Type B pancreatic cell (in vitro differentiated cells): ENCODE measurements around the gene CA12. TPM values are rescaled to one million over a fixed set of nuclear protein-coding genes. Genes with fewer than 3 reads are reported as not detected.

Experiments
- DNase-seq: peaks from one replicate; pipeline ENCODE4 v3.0.0; 2021; ENCODE audit warnings: mixed read lengths; ENCODE audit not compliant: unreplicated experiment; ENCODE audit errors: extremely low spot score
- H3K27ac Mint-ChIP-seq: 2 replicates; pipeline ENCODE4 v1.8.0; 2021; ENCODE audit warnings: mild to moderate bottlenecking, mixed read lengths
- H3K27me3 Mint-ChIP-seq: 2 replicates; pipeline ENCODE4 v1.8.0; 2021; ENCODE audit warnings: mixed read lengths
- H3K36me3 Mint-ChIP-seq: 2 replicates; pipeline ENCODE4 v1.8.0; 2021; ENCODE audit warnings: mixed read lengths
- H3K4me1 Mint-ChIP-seq: one replicate; pipeline ENCODE4 v1.8.0; 2021; ENCODE audit warnings: mixed read lengths; ENCODE audit not compliant: unreplicated experiment
- H3K4me3 Mint-ChIP-seq: 2 replicates; pipeline ENCODE4 v1.8.0; 2021; ENCODE audit warnings: mild to moderate bottlenecking, mixed read lengths
- H3K9me3 Mint-ChIP-seq: 2 replicates; pipeline ENCODE4 v1.8.0; 2021; ENCODE audit warnings: mixed read lengths
- CTCF ChIP-seq: fragments of 200-600 bp; sonication (generic); conservative IDR thresholded peaks from 2 replicates; pipeline ENCODE4 v1.5.0; 2021; ENCODE audit warnings: antibody characterized with exemption, mild to moderate bottlenecking
- total RNA-seq: library from RNA; stranded (reverse); gene quantifications from 2 replicates; pipeline ENCODE4 v1.2.1, GENCODE V29; 2021; ENCODE audit warnings: low replicate concordance

Gene CA12
- total RNA-seq, 1 donor from 2014 or later = 5.5 TPM

- Mint-ChIP-seq H3K9me3 (no peaks in the 10 kb centered on the region), H3K4me1 (no peaks in the 10 kb centered on the region), H3K4me3 (no peak overlapping the region), H3K27ac (no peak overlapping the region), H3K27me3 (peaks cover 8% of the 10 kb centered on the region), H3K36me3 (no peaks in the 10 kb centered on the region)
- no peak for DNase-seq
- no peak for TF ChIP-seq CTCF
Observed at GRCh38 chr15:63330926-63331325, 50.7 kb downstream of the CA12 start.

DNA sequence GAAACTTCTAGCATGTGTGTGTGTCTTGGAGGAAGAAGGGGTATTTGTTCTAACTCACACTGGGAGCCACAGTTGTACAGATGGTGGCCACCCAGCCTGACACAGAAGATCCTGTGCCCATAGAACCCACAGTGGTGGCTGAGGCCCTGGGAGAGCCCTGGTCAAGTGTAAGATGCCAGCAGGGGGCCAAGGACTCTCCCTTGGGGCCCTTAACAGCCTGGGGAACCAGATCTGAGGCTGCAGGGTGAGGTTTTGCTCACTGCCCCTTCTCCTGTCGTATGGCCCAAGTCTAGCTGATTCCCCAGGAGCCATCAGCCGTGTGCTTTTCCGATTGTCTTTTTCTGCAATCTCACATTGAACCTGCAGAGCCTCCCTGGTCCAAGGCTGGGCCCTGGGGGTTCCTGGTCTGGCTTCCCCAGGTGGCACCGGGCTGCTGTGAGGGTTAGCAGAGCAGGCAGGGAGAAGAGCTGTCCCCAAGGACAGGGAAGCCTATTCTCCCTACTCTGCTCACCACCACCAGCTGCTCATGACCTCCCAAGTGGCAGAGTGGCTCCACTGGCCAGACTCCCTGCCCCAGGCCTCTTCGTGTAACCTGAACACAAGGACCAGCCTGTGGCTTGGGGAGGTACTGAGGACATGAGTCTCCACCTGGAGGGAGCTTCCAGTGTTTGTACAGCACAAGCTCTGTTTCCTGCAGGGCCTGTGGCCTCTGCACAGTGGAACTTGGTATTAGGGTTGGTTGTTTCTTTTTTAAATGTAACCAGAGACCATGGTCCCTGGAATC, 51.9 kb downstream of the CA12 start:
- peaks cover 8% of the 10 kb centered on the region for H3K27me3 Mint-ChIP-seq
- H3K9me3 Mint-ChIP-seq = no peaks in the 10 kb centered on the region
- no peak for DNase-seq
- no peak overlapping the region for H3K27ac Mint-ChIP-seq
- H3K4me3 Mint-ChIP-seq = no peak overlapping the region
- no peak for TF ChIP-seq CTCF
- H3K36me3 Mint-ChIP-seq = no peaks in the 10 kb centered on the region
- no peaks in the 10 kb centered on the region for H3K4me1 Mint-ChIP-seq

GRCh38 chr15:63327648-63328421, 53.8 kb downstream of the CA12 start:
- H3K36me3 Mint-ChIP-seq = no peaks in the 10 kb centered on the region
- H3K4me1 Mint-ChIP-seq = peaks cover 11% of the 10 kb centered on the region
- peaks cover 7% of the 10 kb centered on the region for H3K27me3 Mint-ChIP-seq
- H3K27ac Mint-ChIP-seq = no peak overlapping the region
- no peak overlapping the region for H3K4me3 Mint-ChIP-seq
- no peaks in the 10 kb centered on the region for H3K9me3 Mint-ChIP-seq
- DNase-seq = no peak
- no peak for TF ChIP-seq CTCF

- no peaks in the 10 kb centered on the region for H3K36me3 Mint-ChIP-seq
- H3K27me3 Mint-ChIP-seq = peaks cover 3% of the 10 kb centered on the region
- no peak for TF ChIP-seq CTCF
- no peak for DNase-seq
- no peak overlapping the region for H3K27ac Mint-ChIP-seq
- no peak overlapping the region for H3K4me3 Mint-ChIP-seq
- no peaks in the 10 kb centered on the region for H3K9me3 Mint-ChIP-seq
- H3K4me1 Mint-ChIP-seq = peaks cover 11% of the 10 kb centered on the region
Observed at GRCh38 chr15:63324770-63325169, 56.9 kb downstream of the CA12 start.

DNA sequence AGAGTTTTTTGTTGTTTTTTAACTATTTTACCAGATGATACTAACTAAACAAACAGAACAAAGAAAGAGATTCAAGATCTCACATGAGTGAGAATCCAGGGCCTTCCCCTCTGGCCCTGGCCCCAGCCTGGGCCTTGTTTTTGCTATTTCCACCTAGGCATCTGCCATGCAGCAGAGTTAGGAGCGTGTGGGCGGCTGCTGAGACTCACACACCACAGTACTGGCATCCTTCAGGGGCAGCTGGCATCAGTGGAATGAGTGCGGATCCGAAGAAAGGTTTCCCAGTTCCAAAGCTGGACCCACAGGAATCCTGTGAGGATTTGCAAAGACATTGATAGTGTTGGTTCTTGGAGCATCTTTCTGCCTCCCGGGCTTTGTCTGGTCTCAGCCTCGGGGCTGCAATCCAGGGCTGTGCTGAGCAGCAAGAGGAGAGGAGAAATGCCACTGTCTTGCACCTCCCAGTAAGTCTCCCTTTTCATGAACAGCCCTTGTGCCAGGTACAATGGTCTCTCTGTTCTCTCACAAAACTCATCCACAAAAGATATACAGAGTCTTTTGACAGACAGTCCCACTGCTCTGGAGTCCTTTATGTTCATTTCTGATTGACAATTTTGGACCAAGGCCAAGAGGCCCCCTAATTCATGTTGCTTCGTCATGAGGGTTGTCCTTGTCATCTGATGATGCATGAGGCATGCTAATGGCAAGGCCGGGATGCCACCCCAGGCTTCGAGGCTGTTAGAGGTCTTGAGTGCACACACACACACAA, 57.7 kb downstream of the CA12 start:
- Mint-ChIP-seq H3K36me3 (no peaks in the 10 kb centered on the region), H3K9me3 (no peaks in the 10 kb centered on the region), H3K4me3 (no peak overlapping the region), H3K4me1 (peaks cover 11% of the 10 kb centered on the region), H3K27ac (no peak overlapping the region), H3K27me3 (peaks cover 3% of the 10 kb centered on the region)
- DNase-seq = no peak
- no peak for TF ChIP-seq CTCF
